Right kidney (tissue), 1 donor: ENCODE data around the gene SYNE4.

Experiments
- DNase-seq: peaks from one replicate; pipeline ENCODE4 v3.0.0-alpha.2; 2016

SYNE4 gene

GRCh38 chr19:36026091-36026876 is 17.7 kb upstream of the SYNE4 start:
- DNase-seq = no peak

DNA sequence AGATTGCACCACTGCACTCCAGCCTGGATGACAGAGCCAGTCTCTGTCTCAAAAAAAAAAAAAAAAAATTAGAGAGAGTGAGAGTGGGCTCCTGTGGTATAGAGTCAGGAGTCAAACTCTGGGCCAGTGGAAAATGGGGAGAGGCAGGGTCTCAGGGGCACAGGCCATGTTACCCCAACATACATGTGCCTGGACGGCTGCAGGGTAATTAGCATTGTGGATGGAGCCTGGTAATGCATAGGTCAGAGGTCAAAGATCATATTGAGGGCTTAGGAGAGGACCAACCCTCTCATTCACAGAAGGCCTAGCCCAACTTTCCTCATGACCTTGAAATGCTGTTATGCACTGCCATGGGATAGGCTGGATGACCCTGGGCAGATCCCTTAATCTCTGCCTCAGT is 16.9 kb upstream of the SYNE4 start:
- no peak for DNase-seq

GRCh38 chr19:36023432-36023831 is 14.8 kb upstream of the SYNE4 start:
- DNase-seq = no peak

DNA sequence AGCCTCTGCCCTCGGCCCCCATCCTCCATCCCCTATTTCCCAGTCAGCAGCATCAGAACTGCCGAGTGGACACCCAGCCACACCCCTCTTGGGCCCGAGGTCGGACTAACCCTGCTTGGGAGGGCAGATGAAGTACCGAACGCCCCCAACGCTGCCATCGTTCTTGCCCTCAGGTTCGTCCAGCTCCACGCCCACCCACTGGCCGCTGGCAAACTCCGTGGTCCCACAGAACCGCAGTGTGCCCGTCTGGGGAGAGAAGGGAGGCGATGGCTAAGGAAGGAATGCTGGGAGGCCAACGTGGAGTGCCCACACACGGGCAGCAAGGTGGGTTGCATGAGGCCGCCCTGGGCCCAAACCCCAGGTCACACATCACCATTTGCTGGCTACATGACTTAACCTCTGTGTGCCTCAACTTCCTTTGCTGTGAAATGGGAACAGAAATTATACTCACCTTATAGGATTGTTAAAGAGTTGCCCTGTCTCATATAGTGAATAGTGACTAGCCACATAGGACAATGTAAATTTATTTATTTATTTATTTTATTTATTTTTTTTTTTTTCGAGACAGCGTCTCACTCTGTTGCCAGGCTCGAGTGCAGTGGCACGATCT is 10.6 kb upstream of the SYNE4 start:
- DNase-seq = no peak

- peak; percentile 83 for DNase-seq
Observed at GRCh38 chr19:36014012-36014924, 5.7 kb upstream of the SYNE4 start, which contains the start of gene ALKBH6. Gene ALKBH6, minus strand, starts transcription at chr19:36014213. Its CDS starts 816 bp downstream, at chr19:36013397.

DNA sequence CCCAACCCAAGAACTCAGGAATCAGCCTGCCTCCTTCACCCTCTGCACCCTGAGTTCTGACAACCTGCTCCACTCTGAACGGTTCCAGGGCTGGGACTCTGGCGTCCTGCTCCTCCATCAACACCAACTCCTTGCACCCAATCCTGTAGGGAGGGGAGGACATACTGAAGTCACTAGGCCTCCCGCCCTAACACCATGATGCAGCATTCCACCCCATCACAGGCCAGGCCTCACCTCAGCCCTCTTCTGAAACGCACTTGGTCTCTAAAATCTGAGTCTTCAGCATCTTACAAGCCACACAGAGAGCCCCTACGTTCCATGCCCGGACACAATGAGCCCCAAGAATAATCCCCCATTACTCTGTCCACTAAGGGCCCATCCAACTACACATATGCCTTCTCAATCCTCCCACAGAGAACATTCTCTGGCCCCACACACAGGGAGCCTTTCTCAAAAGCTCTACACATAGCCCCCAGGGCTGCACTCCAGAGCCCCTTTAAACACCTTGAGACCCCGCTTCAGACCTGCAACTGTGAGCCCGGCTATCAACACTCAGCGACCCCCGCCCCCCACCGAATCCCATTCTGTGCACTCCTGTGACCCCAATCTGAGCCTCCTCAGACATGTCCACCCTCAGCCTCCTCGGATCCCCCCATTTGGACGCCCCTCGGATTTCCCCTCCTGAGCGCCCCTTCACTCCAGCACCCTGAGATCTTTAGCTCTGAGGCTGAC is 4.8 kb upstream of the SYNE4 start:
- no peak for DNase-seq

DNA sequence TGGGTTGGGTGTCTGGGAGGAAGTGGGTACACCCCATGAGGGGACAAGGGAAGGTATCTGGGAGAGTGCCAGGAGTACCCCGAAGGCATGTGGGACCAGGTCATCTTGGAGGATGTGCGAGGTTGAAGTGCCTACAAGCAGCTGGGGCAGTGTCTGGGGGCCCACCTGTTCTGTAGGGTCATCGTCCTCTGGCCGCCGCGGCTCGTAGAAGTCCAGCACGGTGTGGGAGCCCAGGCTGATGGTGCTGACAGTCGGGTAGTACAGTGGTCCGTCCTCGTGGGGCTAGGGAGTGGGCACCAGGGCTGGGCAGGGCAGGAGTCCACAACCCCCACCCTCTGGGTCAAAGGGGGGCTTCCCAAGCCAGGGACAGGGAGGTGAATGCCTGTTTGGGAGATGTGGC is 1.8 kb upstream of the SYNE4 start:
- no peak for DNase-seq

DNA sequence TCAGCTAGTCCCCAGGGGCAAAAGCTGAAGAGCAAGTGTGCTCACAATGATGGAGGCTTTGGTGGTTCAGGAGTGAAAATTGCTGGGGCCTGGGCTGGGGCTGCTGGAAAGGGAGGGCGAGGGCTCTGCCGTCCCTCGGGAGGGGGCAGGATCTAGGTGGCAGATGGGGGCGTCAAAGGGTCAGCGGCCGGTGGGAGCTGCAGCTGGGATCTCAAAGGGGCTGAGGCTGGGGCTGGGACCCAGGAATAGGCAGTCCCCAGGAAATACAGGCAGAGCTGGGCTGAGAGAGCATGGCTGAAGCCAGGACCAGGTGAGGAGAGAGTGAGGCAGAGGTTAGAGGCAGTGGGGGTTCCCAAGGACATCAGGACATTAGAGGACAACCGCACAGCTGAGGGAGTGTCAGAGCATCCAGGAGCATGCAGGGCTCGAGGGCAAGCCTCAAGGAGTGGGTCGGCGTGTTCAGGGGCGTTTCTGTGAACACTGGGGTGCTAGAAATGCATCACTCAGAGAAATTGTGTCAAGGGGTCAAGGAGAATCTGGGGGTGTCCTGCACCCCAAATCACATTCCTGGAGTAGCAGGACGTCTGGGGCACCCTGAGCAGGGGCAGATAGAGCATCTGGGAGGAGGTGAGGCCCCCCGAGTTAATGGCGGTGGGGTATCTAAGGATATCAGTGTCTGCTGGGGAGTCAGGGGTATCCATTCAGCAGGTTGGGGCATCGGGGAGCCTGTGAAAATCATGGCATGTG is 1.2 kb upstream of the SYNE4 start:
- DNase-seq = peak; percentile 14

DNA sequence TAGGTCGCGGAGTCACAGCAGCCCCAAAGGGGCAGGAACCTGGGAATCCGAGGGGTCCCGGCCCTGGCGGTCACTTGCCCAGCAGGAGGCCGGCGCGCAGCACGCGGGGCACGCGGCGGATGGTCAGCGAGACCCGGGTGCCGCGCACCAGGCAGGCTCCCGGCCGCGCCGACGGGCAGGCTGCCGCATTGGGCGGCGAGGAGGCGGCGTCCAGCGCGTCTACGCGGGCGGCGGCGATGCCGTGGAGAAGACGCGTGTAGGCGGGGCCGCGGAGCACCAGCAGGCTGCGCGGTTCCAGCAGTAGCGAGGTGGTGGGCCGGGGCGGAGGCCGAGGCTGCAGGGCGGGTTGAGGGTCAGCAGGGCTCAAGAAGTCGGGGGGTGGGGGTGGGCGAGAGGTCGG is 607 bp upstream of the SYNE4 start:
- no peak for DNase-seq

DNA sequence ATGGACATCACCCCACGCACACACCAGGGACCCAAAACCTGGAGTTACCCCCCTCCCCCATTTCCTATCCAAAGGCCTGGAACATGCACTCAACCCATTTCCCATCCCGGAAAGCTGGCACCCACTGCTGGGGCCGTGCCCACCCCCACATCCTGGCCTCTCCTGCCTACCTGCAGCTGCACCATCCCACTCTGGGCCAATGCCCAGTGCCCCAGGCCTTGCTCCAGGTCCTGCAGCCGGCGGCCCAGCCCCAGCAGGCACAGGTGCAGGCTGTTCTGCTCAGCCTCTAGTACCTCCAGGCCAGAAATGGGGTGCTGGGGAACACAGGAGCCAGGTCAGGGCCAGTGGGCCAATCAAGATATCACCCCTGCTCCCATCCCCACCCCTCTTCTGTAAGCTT is 1.7 kb downstream of the SYNE4 start:
- DNase-seq = no peak

GRCh38 chr19:36003284-36003683 is 5.3 kb downstream of the SYNE4 start:
- DNase-seq = no peak

GRCh38 chr19:36001605-36002004 is 7.0 kb downstream of the SYNE4 start:
- DNase-seq = no peak

DNA sequence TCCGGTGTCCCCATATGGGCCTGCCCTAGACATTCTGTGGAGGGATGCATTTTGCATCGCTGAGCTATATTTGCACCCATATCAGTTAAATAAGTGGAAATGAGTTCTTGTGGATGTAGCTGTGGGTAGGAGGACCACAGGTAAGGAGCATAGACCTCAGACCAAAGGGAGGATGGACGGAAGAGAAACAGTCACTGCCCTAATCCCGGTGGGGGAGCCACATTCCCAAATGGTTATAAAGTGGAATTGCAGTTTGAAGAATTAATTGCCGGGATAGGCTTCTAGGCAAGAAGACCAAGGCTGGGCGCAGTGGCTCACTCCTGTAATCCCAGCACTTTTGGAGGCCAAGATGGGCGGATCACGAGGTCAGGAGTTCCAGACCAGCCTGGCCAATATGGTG is 11.8 kb downstream of the SYNE4 start:
- DNase-seq = no peak

GRCh38 chr19:35995048-35995993 is 13.3 kb downstream of the SYNE4 start, which contains the start of gene SDHAF1:
Gene SDHAF1, plus strand, starts transcription at chr19:35995188. Its CDS starts 87 bp downstream, at chr19:35995275.
- peak; percentile 92 for DNase-seq

DNA sequence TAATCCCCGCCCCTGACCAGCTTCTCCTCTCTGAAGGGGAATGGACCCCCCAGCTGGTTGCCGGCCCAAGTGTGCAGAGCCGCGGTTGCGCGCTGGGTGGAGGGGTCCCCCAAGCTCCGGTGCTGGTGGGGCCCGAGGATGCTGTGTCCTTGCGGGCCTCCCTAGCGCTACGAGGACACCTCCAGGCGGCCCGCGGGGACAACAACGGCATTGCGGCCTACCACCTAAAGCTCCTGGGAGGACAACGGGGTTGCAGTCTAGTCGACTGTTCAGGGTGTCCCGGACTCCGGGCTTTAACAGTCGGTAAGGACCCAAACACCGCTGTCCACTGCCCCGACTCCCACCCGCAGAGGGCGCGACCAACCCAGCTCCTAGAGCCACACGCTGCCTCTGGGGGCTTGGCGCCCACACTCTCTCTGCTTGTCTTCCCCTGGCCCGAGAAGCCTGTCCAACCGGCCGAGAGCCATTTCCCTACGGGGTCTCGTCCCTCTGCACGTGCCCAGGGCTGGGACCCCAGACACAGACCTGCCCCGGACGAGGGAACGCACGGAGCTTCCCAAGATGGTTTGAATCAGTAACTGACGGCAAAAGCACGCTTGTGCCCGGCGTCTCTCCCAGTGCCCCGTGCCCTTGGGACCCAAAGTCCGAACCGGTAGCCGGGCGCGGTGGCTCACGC is 14.6 kb downstream of the SYNE4 start:
- DNase-seq = peak; percentile 67

DNA sequence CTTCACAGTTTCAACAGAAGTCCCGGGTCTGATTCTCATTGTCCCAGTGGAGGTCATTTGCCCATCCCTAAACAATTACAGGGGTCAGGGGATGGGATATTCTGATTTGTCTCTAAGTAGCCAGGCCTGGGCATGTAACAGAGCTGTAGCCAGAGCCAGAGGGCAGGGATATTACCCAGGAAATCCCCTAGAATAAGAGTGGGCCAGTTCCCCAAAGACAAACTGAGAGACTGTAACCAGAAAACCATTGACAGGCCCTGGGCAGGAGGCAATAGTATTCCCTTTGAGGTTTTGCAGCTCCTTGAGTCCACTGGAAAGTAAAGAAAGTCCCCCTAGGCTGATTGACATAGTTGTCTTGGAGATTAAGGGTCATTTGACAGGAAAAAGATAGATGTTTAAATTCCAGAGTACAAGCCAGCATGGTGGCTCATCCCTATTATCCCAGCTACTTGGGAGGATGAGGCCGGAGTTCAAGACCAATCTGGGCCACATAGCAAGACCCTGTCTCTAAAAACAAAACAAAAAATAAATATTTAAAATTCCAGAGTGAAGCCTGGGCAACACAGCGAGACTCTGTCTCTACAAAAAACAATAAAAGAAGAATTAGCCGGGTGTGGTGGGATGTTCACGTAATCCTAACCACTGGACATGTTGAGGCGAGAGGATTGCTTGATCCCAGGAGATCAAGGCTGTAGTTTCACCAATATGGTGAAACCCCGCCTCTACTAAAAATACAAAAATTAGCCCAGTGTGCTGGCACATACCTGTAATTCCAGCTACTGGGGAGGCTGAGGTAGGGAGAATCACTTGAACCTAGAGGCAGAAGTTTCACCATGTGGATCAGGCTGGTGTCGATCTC is 15.5 kb downstream of the SYNE4 start:
- DNase-seq = no peak

- peak; percentile 16 for DNase-seq
Observed at GRCh38 chr19:35991731-35992450, 16.7 kb downstream of the SYNE4 start.
